K562 treated with DMSO at 1 percent for 24 hours (cell line): Measurements from ENCODE around the gene MYO1A. TPM values are rescaled to one million over a fixed set of nuclear protein-coding genes. Genes with fewer than 3 reads are reported as not detected.

ENCODE experiments used
- total RNA-seq: library from RNA; unstranded; fragments of 300-600 nt; gene quantifications from 2 replicates; pipeline ENCODE4 v1.2.3, GENCODE V29; 2022; ENCODE audit warnings: low read depth; ENCODE audit not compliant: insufficient read depth

MYO1A gene
- 0.10 TPM in 1 of 2 replicates, not detected in the other for total RNA-seq

DNA sequence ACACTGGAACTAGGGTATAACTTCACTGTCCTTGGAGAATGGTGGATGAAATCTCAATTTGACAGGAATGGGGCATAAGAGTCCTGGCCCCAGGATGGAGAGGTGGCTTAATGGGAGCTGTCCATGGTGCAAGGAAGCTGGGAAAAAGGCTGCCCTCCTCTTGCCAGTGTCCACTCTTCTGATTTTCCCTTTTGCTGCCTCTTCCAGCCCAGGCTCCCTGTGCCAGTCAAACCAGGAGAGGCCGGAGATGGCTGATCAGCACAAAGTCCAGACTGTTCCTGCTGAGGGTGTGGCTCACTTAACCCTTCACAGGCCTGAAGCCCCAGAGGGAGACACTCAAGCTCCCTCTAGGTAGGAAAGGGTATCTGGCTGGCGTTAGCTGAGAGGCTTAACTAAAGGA, at the start of gene MYO1A:
MYO1A (minus strand) TSS at position 240 of the 400 bp plus-strand sequence. CDS start 1,806 bp downstream, outside the sequence.

DNA sequence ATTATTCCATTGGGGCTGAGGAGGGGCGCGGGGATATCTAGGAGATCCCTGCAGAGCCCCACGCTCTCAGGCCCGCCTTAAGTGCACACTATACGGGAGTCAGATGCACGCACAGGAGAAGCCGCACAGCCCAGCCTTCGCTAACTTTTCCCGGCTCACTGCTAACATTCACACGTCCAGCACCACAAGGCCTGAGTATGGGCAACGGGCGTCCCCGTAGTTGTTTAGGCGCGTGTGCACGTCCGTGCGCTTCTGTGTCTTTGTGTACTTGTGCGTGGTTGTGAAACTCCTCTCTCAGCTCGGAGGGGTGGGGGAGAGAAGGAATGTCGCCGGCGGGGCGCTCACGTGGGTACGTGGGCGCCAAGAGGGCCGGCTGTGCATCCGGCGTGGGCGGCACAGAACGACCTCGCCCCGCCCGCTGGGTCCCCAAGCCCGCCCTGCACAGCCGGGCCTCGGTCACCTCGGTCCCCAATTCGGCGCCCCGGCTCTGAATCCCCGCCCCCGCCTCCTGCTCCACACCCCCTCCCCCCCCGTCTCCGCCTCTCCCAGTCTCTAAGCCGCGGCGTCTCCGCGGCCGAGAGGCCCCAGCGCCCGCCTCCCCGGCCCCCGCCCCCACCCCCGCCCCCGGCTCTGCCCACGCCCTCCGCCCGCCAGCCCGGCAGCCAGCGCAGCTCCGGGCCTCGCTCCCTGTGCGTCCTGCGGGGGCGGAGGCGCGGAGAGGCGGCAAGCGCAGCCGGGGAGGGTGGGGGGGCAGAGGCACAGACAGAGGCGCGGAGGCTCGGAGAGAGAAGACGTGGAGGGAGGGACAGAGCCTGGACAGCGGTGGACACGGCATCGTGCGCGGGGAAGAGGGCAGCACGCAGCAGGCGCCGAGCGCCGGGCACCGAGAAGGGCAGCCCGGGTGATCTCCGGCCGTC, 38.7 kb upstream of the MYO1A start, which contains the start of gene NAB2:
NAB2 (plus strand) TSS at position 761 of the 917 bp plus-strand sequence. CDS start 158 bp downstream, outside the sequence.

DNA sequence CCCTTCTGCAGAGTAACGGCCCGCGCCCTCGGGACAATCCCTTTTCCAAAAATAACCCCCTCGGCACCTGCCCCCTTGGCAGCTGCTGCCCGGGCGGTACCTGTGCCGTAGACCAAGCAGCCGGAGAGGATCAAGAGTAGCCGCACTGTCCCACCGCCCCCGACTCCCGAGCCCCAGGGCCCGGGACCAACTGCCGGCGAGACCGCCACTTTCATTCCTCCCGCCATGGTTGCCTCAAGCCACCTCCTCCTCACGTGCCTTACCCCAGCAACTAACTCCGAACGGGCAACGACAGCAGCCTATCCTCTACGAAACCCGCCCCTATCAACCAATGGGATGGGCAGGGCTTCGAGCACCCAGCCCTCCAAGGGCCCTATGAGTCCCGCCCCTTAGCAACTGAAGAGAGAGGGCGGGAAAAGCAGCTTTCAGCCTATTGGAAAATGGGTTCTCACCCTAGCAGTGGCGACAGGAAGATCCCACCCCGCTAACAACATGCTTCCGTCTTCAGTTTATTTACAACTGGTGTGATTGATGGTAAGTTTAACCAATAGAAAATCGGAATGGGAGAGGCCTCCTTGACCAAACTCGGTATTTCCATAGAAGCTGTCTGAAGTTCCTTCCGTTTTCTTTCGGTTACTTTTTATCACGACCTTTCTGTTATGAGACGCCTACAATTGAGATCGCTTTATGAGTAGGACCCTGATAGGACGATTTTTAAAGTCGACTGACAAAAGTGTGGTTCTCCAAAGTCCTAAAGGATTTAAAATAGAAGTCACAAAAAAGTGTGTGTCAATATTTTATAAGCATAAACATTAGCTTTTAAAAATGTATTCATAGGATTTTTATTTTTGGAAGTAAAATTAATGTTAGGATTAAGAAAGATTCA, 28.8 kb upstream of the MYO1A start, which contains the start of gene NEMP1:
NEMP1 (minus strand) TSS at position 273 of the 886 bp plus-strand sequence; CDS start at position 227, 46 bp downstream.

DNA sequence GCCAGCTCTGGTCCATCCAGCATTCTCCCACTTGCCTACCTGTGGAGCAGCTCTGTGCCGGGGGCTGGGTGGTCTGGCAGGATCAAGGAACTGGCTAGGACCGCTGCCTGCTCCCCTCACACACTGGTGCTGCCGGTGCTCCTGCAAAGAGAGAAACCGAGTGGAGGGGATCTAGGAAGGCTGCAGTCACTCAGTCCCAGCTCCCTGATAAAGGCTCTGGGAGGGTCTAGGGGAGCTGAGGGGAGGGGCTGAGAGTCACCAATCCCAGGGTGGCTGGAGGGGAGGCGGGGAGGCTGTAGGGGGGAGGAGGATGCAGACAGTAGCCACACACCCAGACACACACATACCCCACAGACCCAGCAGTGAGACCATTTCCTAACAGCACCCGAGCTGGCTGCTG, 33.6 kb downstream of the MYO1A start, which contains the start of gene TAC3:
TAC3 (minus strand) TSS at position 182 of the 400 bp plus-strand sequence. CDS start 732 bp downstream, outside the sequence.

DNA sequence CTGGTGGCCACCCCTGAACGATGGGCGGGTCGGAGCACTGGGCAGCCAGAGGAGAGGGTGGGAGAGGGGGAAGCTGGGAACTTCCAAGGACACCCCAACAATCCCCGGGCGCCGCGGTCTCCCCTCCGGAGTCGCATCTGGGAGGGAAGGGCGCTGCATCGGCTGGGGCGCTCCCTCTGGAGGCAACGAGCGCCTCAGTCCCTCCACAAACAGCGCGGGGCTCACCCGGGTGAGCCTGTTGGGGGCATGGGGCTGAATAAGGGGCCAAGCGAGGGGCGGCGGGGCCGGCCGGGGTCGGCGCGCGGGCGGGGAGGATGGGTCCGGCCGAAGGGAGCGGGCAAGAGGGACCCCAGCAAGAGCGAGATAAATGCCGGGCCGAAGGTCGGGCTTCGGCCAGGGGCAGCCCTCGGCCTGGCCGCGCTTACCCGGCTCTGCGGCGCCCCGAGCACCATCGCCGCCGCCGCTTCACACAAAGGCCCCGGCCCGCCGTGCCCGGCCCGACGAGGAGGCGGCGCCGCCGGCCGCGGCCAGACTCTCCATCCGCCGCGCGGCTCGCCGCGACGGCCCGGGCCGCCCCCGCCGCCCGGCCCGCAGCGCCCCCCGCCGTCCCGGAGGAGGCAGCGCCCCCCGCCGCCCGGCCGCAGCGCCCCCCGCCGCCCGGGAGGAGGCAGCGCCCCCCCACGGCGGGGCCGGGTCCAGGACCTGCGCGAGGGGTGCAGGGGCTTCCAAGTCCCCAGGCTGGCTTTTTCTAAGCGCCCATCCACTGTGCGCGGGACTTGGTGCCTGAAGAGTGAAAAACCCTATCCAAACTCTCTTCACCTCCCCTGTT, 43.7 kb downstream of the MYO1A start, which contains the start of gene ZBTB39:
ZBTB39 (minus strand) TSS at position 567 of the 829 bp plus-strand sequence. CDS start 1,629 bp downstream, outside the sequence.

Other genes with a start within 250 kb of the MYO1A start
- gene SDR9C7, start 115.7 kb downstream of the MYO1A start, total RNA-seq: not detected in 2 replicates
- 0.37 and 0.58 TPM in 2 replicates for gene RDH16, start 92.5 kb downstream of the MYO1A start, total RNA-seq
- 8.8 and 10.2 TPM in 2 replicates for gene ZBTB39, start 43.6 kb downstream of the MYO1A start, total RNA-seq
- 2.0 and 2.1 TPM in 2 replicates for gene TAC3, start 33.6 kb downstream of the MYO1A start, total RNA-seq
- gene NEMP1, start 28.7 kb upstream of the MYO1A start, total RNA-seq: 20.5 and 22.8 TPM in 2 replicates
- 44.6 and 53.1 TPM in 2 replicates for gene NAB2, start 39.0 kb upstream of the MYO1A start, total RNA-seq
- 47.9 and 54.4 TPM in 2 replicates for gene STAT6, start 61.2 kb upstream of the MYO1A start, total RNA-seq
- 3.0 and 3.9 TPM in 2 replicates for gene LRP1, start 78.4 kb upstream of the MYO1A start, total RNA-seq
- gene LRP1-AS, start 97.5 kb upstream of the MYO1A start, total RNA-seq: not detected in 2 replicates
- gene NXPH4, start 166.7 kb upstream of the MYO1A start, total RNA-seq: 11.3 and 12.4 TPM in 2 replicates
- 518 and 537 TPM in 2 replicates for gene SHMT2, start 179.6 kb upstream of the MYO1A start, total RNA-seq
- gene STAC3, start 201.1 kb upstream of the MYO1A start, total RNA-seq: 5.2 and 7.9 TPM in 2 replicates